IMR-90 (cell line): ENCODE results near the gene RBM42. TPM values are rescaled to one million over a fixed set of nuclear protein-coding genes. Genes with fewer than 3 reads are reported as not detected.
"Not testable (repeated sequence)": the region's sequence is repeated elsewhere in the genome, so short reads cannot be mapped to it uniquely, and the experiment has no call there.

Experiments used
- ATAC-seq: fragments of 200-7000 bp; cut with Tn5 transposase; 2 replicates; pipeline ENCODE4 v1.9.1; 2020; ENCODE audit warnings: low read depth, mild to moderate bottlenecking, moderate library complexity
- BruUV-seq: library from RNA; stranded (reverse); fragments of 400-500 nt; replicated peaks from 2 replicates; lab custom pipeline; 2021; lab: Mats Ljungman, UMichigan
- CTCF ChIA-PET: fragments of 300-600 bp; formaldehyde crosslinking; extraction: SDS; loops from one replicate; lab custom pipeline; 2021; ENCODE audit warnings: antibody characterized with exemption; lab: Yijun Ruan, JAX
- POLR2A ChIA-PET: fragments of 300-600 bp; sonication (Branson Sonifier 250); formaldehyde crosslinking; loops from one replicate; lab custom pipeline; 2022; ENCODE audit warnings: antibody characterized with exemption; ENCODE audit not compliant: unreplicated experiment; lab: Charles Lee
- DNase-seq: peaks from one replicate; pipeline ENCODE4 v3.0.0; 2013
- H2AFZ ChIP-seq: replicated peaks from 2 replicates; pipeline ENCODE3; 2013; ENCODE audit warnings: low read length, mild to moderate bottlenecking; ENCODE audit not compliant: poor library complexity
- H2AK5ac ChIP-seq: 2 replicates; pipeline ENCODE4 v1.6.1; 2013; ENCODE audit warnings: low read depth, low read length, inconsistent platforms
- H2AK9ac ChIP-seq: replicated peaks from 2 replicates; pipeline ENCODE3; 2013; ENCODE audit warnings: mild to moderate bottlenecking, low read depth, low read length, moderate library complexity; ENCODE audit not compliant: poor library complexity
- H2BK120ac ChIP-seq: 2 replicates; pipeline ENCODE4 v1.6.1; 2013; ENCODE audit warnings: low read depth, low read length, inconsistent platforms
- H2BK15ac ChIP-seq: 3 replicates; pipeline ENCODE4 v1.6.1; 2013; ENCODE audit warnings: low read depth, low read length, inconsistent platforms
- H2BK20ac ChIP-seq: 2 replicates; pipeline ENCODE4 v1.6.1; 2013; ENCODE audit warnings: low read depth, mild to moderate bottlenecking, inconsistent platforms, low read length, moderate library complexity
- H2BK5ac ChIP-seq: 2 replicates; pipeline ENCODE4 v1.6.1; 2013; ENCODE audit warnings: mild to moderate bottlenecking, low read depth, low read length, inconsistent platforms; ENCODE audit not compliant: poor library complexity, severe bottlenecking
- H3K14ac ChIP-seq: replicated peaks from 2 replicates; pipeline ENCODE4 v1.6.1; 2013; ENCODE audit warnings: low read depth, low read length, inconsistent platforms
- H3K18ac ChIP-seq: 2 replicates; pipeline ENCODE4 v1.6.1; 2013; ENCODE audit warnings: low read depth, low read length, control low read depth
- H3K23ac ChIP-seq: 2 replicates; pipeline ENCODE4 v1.6.1; 2013; ENCODE audit warnings: low read depth, low read length, inconsistent platforms
- H3K27ac ChIP-seq: 2 replicates; pipeline ENCODE4 v1.5.1; 2013; ENCODE audit warnings: mild to moderate bottlenecking, control low read depth, low read length; ENCODE audit not compliant: insufficient read depth
- H3K27me3 ChIP-seq: 2 replicates; pipeline ENCODE4 v1.6.1; 2013; ENCODE audit warnings: low read length; ENCODE audit not compliant: control insufficient read depth, insufficient read depth
- H3K36me3 ChIP-seq: 2 replicates; pipeline ENCODE4 v1.6.1; 2013; ENCODE audit warnings: low read length, mixed read lengths; ENCODE audit not compliant: control insufficient read depth, insufficient read depth
- H3K4ac ChIP-seq: 2 replicates; pipeline ENCODE4 v1.6.1; 2013; ENCODE audit warnings: low read depth, low read length, inconsistent platforms
- H3K4me1 ChIP-seq: 2 replicates; pipeline ENCODE4 v1.6.1; 2013; ENCODE audit warnings: low read length, mixed read lengths; ENCODE audit not compliant: control insufficient read depth, insufficient read depth
- H3K4me2 ChIP-seq: 2 replicates; pipeline ENCODE4 v1.6.1; 2013; ENCODE audit warnings: low read depth, mild to moderate bottlenecking, control low read depth, low read length, moderate library complexity
- H3K4me3 ChIP-seq: 2 replicates; pipeline ENCODE4 v1.5.1; 2013; ENCODE audit warnings: low read depth, mild to moderate bottlenecking, control low read depth, low read length, moderate library complexity; ENCODE audit not compliant: insufficient read depth
- H3K56ac ChIP-seq: 2 replicates; pipeline ENCODE4 v1.6.1; 2013; ENCODE audit warnings: low read length, inconsistent platforms; ENCODE audit not compliant: insufficient read depth; ENCODE audit errors: extremely low read depth
- H3K79me1 ChIP-seq, 2 experiments: 2 replicates each; pipeline ENCODE4 v1.6.1; 2013; ENCODE audit warnings: low read length in 2 of 2, inconsistent platforms in 1 of 2, low read depth in 1 of 2
- H3K9ac ChIP-seq: 2 replicates; pipeline ENCODE4 v1.6.1; 2013; ENCODE audit warnings: low read depth, low read length, control low read depth
- H3K9me1 ChIP-seq: 2 replicates; pipeline ENCODE4 v1.6.1; 2013; ENCODE audit warnings: low read length, inconsistent platforms; ENCODE audit not compliant: insufficient read depth
- H3K9me3 ChIP-seq: 2 replicates; pipeline ENCODE4 v1.6.1; 2013; ENCODE audit warnings: low read length; ENCODE audit not compliant: control insufficient read depth, insufficient read depth
- H4K20me1 ChIP-seq: 2 replicates; pipeline ENCODE4 v1.6.1; 2013; ENCODE audit warnings: low read length, inconsistent platforms; ENCODE audit not compliant: insufficient read depth
- H4K5ac ChIP-seq: 2 replicates; pipeline ENCODE4 v1.6.1; 2013; ENCODE audit warnings: mild to moderate bottlenecking, low read depth, low read length, control low read depth
- H4K8ac ChIP-seq, 2 experiments: 2 replicates each; pipeline ENCODE4 v1.6.1; 2013; ENCODE audit warnings: low read depth in 2 of 2, low read length in 2 of 2, control low read depth in 1 of 2, inconsistent platforms in 1 of 2
- H4K91ac ChIP-seq: 2 replicates; pipeline ENCODE4 v1.6.1; 2013; ENCODE audit warnings: low read depth, low read length, inconsistent platforms; ENCODE audit not compliant: insufficient read depth
- WGBS, 2 experiments: methylation state at CpG; one replicate each; pipeline versions ENCODE4 v1.1.5 to v1.1.7; 2013; ENCODE audit warnings: missing lambda C conversion rate in 2 of 2; ENCODE audit not compliant: insufficient read length in 1 of 2; ENCODE audit errors: extremely low coverage in 2 of 2; 5-methylcytosine and 5-hydroxymethylcytosine counted together
- dilution Hi-C: fragments of 300-500 bp; cut with HindIII; formaldehyde crosslinking; loops from one replicate; pipeline ENCODE4 v1.14.3; 2018; ENCODE audit warnings: low sequenced_read_pairs; ENCODE audit not compliant: unreplicated experiment
- in situ Hi-C: fragments of 300-500 bp; cut with MboI; formaldehyde crosslinking; loops from 3 replicates; pipeline ENCODE4 v1.14.3; 2019; ENCODE audit warnings: low sequenced_read_pairs, inconsistent platforms, mixed read lengths
- intact Hi-C: fragments of 100-400 bp; cut with micrococcal nuclease; formaldehyde crosslinking; loops from 2 replicates; pipeline ENCODE4 v1.10.0; 2022
- polyA plus RNA-seq, 3 experiments: library from polyadenylated mRNA; depleted of rRNA; stranded (reverse); fragments of >200 nt; gene quantifications; 2 replicates each; pipeline ENCODE4 v1.2.3, GENCODE V29; 2012; ENCODE audit warnings: low replicate concordance in 1 of 3
- total RNA-seq: library from RNA; depleted of rRNA; stranded (reverse); fragments of >200 nt; gene quantifications from 2 replicates; pipeline ENCODE4 v1.2.3, GENCODE V29; 2012

Gene RBM42
- total and polyA plus RNA-seq, 2 of the 4 experiments (the other 2 are of a cell fraction), result 19.0 to 41.5 TPM

- peaks cover 41% of the 10 kb centered on the region for H3K36me3 ChIP-seq
- POLR2A ChIA-PET, result interaction anchor here (0.6 kb wide), 1 partner anchor 42 kb away, joined by 3 read pairs; no protein-coding TSS in a partner anchor
Observed at GRCh38 chr19:35654828-35655227, 26.0 kb downstream of the RBM42 start.

More at GRCh38 chr19:35654828-35655227, 26.0 kb downstream of the RBM42 start:
- H3K14ac ChIP-seq, H3K9me3 ChIP-seq, H3K27ac ChIP-seq, in situ Hi-C loops, H2AFZ ChIP-seq, H4K20me1 ChIP-seq, H2AK9ac ChIP-seq, ATAC-seq, H3K18ac ChIP-seq, H3K9me1 ChIP-seq, H4K8ac ChIP-seq, dilution Hi-C loops, H2AK5ac ChIP-seq, H3K9ac ChIP-seq, H2BK15ac ChIP-seq, H4K5ac ChIP-seq, CTCF ChIA-PET, H3K56ac ChIP-seq, H3K23ac ChIP-seq, H4K91ac ChIP-seq, intact Hi-C loops, H2BK20ac ChIP-seq, H3K4me2 ChIP-seq, DNase-seq, BruUV-seq, H3K4me3 ChIP-seq, H3K27me3 ChIP-seq, H3K4ac ChIP-seq, H3K4me1 ChIP-seq, H2BK5ac ChIP-seq, H2BK120ac ChIP-seq: not testable (repeated sequence)
- WGBS, 2 experiments, result 88% methylated on average over 1 of the region's 6 CpGs; no CpG with 5 or more reads in 1 of the 2 experiments
- peaks cover 15 to 16% of the 10 kb centered on the region in 2 experiments for H3K79me1 ChIP-seq
